GM12864 (cell line): ENCODE measurements around the gene RPL23.

Experiments
- DNase-seq: peaks from one replicate; pipeline ENCODE4 v3.0.0-alpha.2; 2011; ENCODE audit warnings: low read depth
- H3K4me3 ChIP-seq: 2 replicates; pipeline ENCODE4 v1.5.1; 2011; ENCODE audit warnings: mild to moderate bottlenecking, low read depth, low read length, control low read depth
- TF ChIP-seq, protein P1 (sequence below): IDR thresholded peaks from 2 replicates; pipeline ENCODE4 v1.5.1; 2011; ENCODE audit warnings: low read depth, mild to moderate bottlenecking, moderate library complexity, low read length, control low read depth, inconsistent platforms; ENCODE audit errors: missing control alignments

Gene RPL23

DNA sequence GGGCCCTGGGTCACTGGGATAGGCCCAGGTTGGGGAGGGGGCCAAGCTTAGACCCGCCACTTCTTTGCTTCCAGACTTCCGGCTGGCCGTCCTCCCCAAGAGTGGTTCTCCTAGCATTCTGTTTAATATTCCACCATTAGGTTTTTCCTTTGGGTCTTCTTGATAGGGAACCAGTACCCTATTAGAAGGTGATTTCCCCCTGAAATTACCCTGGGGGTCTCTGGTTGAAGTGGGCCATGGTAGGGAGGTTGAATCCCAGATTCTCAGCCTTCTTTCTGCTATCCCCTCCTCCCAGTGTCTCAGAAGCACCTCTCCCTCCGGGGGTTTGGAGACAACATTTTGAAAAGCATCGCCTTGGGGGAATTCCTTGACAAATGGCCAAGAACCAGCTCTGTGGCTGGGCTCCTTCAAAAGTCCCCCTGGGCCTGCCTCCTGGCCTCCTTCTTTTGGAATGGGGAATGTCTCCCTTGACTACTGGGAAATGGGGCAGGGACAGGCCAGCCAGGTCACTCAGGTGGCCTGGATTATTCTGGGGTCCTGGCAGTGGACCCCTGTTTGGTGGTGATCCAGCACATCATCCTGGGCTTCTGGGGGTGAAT is 22.1 kb upstream of the RPL23 start:
- no peak for DNase-seq
- TF ChIP-seq, protein P1, sequence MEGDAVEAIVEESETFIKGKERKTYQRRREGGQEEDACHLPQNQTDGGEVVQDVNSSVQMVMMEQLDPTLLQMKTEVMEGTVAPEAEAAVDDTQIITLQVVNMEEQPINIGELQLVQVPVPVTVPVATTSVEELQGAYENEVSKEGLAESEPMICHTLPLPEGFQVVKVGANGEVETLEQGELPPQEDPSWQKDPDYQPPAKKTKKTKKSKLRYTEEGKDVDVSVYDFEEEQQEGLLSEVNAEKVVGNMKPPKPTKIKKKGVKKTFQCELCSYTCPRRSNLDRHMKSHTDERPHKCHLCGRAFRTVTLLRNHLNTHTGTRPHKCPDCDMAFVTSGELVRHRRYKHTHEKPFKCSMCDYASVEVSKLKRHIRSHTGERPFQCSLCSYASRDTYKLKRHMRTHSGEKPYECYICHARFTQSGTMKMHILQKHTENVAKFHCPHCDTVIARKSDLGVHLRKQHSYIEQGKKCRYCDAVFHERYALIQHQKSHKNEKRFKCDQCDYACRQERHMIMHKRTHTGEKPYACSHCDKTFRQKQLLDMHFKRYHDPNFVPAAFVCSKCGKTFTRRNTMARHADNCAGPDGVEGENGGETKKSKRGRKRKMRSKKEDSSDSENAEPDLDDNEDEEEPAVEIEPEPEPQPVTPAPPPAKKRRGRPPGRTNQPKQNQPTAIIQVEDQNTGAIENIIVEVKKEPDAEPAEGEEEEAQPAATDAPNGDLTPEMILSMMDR: no peak
- no peak overlapping the region for H3K4me3 ChIP-seq

- TF ChIP-seq, protein P1: no peak
- no peak overlapping the region for H3K4me3 ChIP-seq
- DNase-seq: no peak
Measured at GRCh38 chr17:38874505-38875400, 21.2 kb upstream of the RPL23 start.

- DNase-seq: no peak
- TF ChIP-seq, protein P1: no peak
- no peak overlapping the region for H3K4me3 ChIP-seq
Measured at GRCh38 chr17:38873640-38874380, 20.3 kb upstream of the RPL23 start.

- TF ChIP-seq, protein P1: no peak
- DNase-seq: no peak
- H3K4me3 ChIP-seq: no peak overlapping the region; the same call in 1 of the 2 replicates
Measured at GRCh38 chr17:38872671-38873385, 19.3 kb upstream of the RPL23 start.

- TF ChIP-seq, protein P1: no peak
- DNase-seq: no peak
- H3K4me3 ChIP-seq: peak overlapping the region; percentile 99
Measured at GRCh38 chr17:38872027-38872511, 18.5 kb upstream of the RPL23 start.

GRCh38 chr17:38871247-38872015 is 17.9 kb upstream of the RPL23 start:
- TF ChIP-seq, protein P1: no peak
- H3K4me3 ChIP-seq: peak overlapping the region; percentile 99
- no peak for DNase-seq
